Transverse colon (tissue), 3 donors: ENCODE measurements around the gene OR5D16.

Experiments used
- CTCF ChIP-seq, 5 experiments: fragments of 200-600 bp in 3 of 5; fragments of 450-650 bp in 2 of 5; sonication (generic) in 3 of 5; IDR thresholded peaks; 1 replicate in 2 of 5; 2 replicates in 3 of 5; pipeline ENCODE4 v1.5.1; 2016 to 2017; ENCODE audit warnings: antibody characterized with exemption in 5 of 5, inconsistent platforms in 3 of 5, mild to moderate bottlenecking in 2 of 5, moderate library complexity in 1 of 5
- EP300 ChIP-seq: sonication (generic); formaldehyde crosslinking; IDR thresholded peaks from one replicate; pipeline ENCODE4 v1.6.1; 2017; ENCODE audit warnings: antibody characterized with exemption, low read depth

GRCh38 chr11:55852141-55852540, 13.6 kb downstream of the OR5D16 start:
- TF ChIP-seq CTCF (IDR thresholded peaks at IDR 0.05), result no peak
- no peak for TF ChIP-seq EP300
